Liver (tissue), 9 donors: Measurements from ENCODE around the gene FAM234B. TPM values are rescaled to one million over a fixed set of nuclear protein-coding genes. Genes with fewer than 3 reads are reported as not detected.

Experiments used
- DNase-seq: peaks from one replicate; pipeline ENCODE4 v3.0.0-alpha.2; 2017; ENCODE audit warnings: low spot score
- H3K27ac ChIP-seq, 2 donors: one replicate each; pipeline ENCODE4 v1.7.0; 2013; ENCODE audit warnings: inconsistent platforms in 2 of 2, low read length in 2 of 2, control low read depth in 1 of 2, low read depth in 1 of 2, mild to moderate bottlenecking in 1 of 2
- H3K27me3 ChIP-seq, 4 donors: one replicate each; pipeline versions ENCODE4 v1.6.1 to v1.7.0; 2013; ENCODE audit warnings: low read length in 3 of 4, inconsistent platforms in 1 of 4, mild to moderate bottlenecking in 1 of 4, moderate library complexity in 1 of 4; ENCODE audit not compliant: control insufficient read depth in 4 of 4, insufficient read depth in 4 of 4
- H3K36me3 ChIP-seq, 4 donors: one replicate each; pipeline versions ENCODE4 v1.6.1 to v1.7.0; 2013; ENCODE audit warnings: low read length in 3 of 4, mild to moderate bottlenecking in 3 of 4, low read depth in 1 of 4, moderate library complexity in 1 of 4; ENCODE audit not compliant: control insufficient read depth in 4 of 4, insufficient read depth in 3 of 4
- H3K4me1 ChIP-seq, 4 donors: one replicate each; pipeline versions ENCODE4 v1.6.1 to v1.7.0; 2013; ENCODE audit warnings: low read length in 3 of 4, mild to moderate bottlenecking in 3 of 4, moderate library complexity in 1 of 4; ENCODE audit not compliant: control insufficient read depth in 4 of 4, insufficient read depth in 4 of 4
- H3K4me3 ChIP-seq, 3 donors: one replicate each; pipeline versions ENCODE4 v1.6.1 to v1.7.0; 2013; ENCODE audit warnings: low read length in 3 of 3, control low read depth in 1 of 3, low read depth in 1 of 3, mild to moderate bottlenecking in 1 of 3
- H3K9ac ChIP-seq, 2 donors: one replicate each; pipeline ENCODE4 v1.7.0; 2013; ENCODE audit warnings: low read length in 2 of 2, mild to moderate bottlenecking in 2 of 2, moderate library complexity in 2 of 2, control low read depth in 1 of 2, low read depth in 1 of 2
- H3K9me3 ChIP-seq, 4 donors: one replicate each; pipeline versions ENCODE4 v1.6.1 to v1.7.0; 2013; ENCODE audit warnings: low read length in 3 of 4; ENCODE audit not compliant: control insufficient read depth in 4 of 4
- ATF3 ChIP-seq: IDR thresholded peaks from 2 replicates; pipeline ENCODE4 v1.6.1; 2016; ENCODE audit warnings: antibody characterized with exemption
- CTCF ChIP-seq: fragments of 150-350 bp; IDR thresholded peaks from 2 replicates; pipeline ENCODE4 v1.5.1; 2017; ENCODE audit warnings: improper control_type of control experiment, low read depth, low read length; ENCODE audit not compliant: missing input control
- EGR1 ChIP-seq, 2 donors: IDR thresholded peaks; 2 replicates each; pipeline ENCODE4 v1.6.1; 2016 to 2018; ENCODE audit warnings: antibody characterized with exemption in 2 of 2, low read depth in 2 of 2
- FOXA1 ChIP-seq: IDR thresholded peaks from 2 replicates; pipeline ENCODE4 v1.6.1; 2016; ENCODE audit warnings: antibody characterized with exemption
- FOXA2 ChIP-seq: IDR thresholded peaks from 2 replicates; pipeline ENCODE4 v1.6.1; 2016; ENCODE audit warnings: antibody characterized with exemption
- GABPA ChIP-seq, 2 donors: IDR thresholded peaks in 1 of 2; conservative IDR thresholded peaks in 1 of 2; 2 replicates each; pipeline ENCODE4 v1.6.1; 2016; ENCODE audit warnings: antibody characterized with exemption in 2 of 2, mild to moderate bottlenecking in 1 of 2, moderate library complexity in 1 of 2
- HNF4A ChIP-seq, 2 donors: conservative IDR thresholded peaks; 2 replicates each; pipeline ENCODE4 v1.6.1; 2016; ENCODE audit warnings: antibody characterized with exemption in 2 of 2, mild to moderate bottlenecking in 2 of 2
- HNF4G ChIP-seq: IDR thresholded peaks from 2 replicates; pipeline ENCODE4 v1.6.1; 2016; ENCODE audit warnings: antibody characterized with exemption
- JUND ChIP-seq, 2 donors: IDR thresholded peaks; 2 replicates each; pipeline ENCODE4 v1.6.1; 2016; ENCODE audit warnings: antibody characterized with exemption in 2 of 2
- MAX ChIP-seq: IDR thresholded peaks from 2 replicates; pipeline ENCODE4 v1.6.1; 2016; ENCODE audit warnings: antibody characterized with exemption
- NR2F2 ChIP-seq: IDR thresholded peaks from 2 replicates; pipeline ENCODE4 v1.6.1; 2016; ENCODE audit warnings: antibody characterized with exemption
- RAD21 ChIP-seq, 2 donors: IDR thresholded peaks; 2 replicates each; pipeline ENCODE4 v1.6.1; 2016; ENCODE audit warnings: antibody characterized with exemption in 2 of 2, mild to moderate bottlenecking in 2 of 2
- REST ChIP-seq: IDR thresholded peaks from 2 replicates; pipeline ENCODE4 v1.6.1; 2016; ENCODE audit warnings: antibody characterized with exemption, mild to moderate bottlenecking
- RXRA ChIP-seq, 2 donors: IDR thresholded peaks; 2 replicates each; pipeline ENCODE4 v1.6.1; 2017 to 2018; ENCODE audit warnings: antibody characterized with exemption in 2 of 2, mild to moderate bottlenecking in 1 of 2
- SP1 ChIP-seq: IDR thresholded peaks from 2 replicates; pipeline ENCODE4 v1.6.1; 2018; ENCODE audit warnings: antibody characterized with exemption, mild to moderate bottlenecking
- TAF1 ChIP-seq: conservative IDR thresholded peaks from 2 replicates; pipeline ENCODE4 v1.6.1; 2016; ENCODE audit warnings: antibody characterized with exemption, mild to moderate bottlenecking
- YY1 ChIP-seq: IDR thresholded peaks from 2 replicates; pipeline ENCODE4 v1.6.1; 2016; ENCODE audit warnings: antibody characterized with exemption, mild to moderate bottlenecking
- ZBTB33 ChIP-seq: IDR thresholded peaks from 2 replicates; pipeline ENCODE4 v1.6.1; 2016; ENCODE audit warnings: antibody characterized with exemption
- WGBS: extraction: QIAGEN DNeasy Blood & Tissue Kit; methylation state at CpG from one replicate; pipeline ENCODE4 v1.1.7; 2013; 5-methylcytosine and 5-hydroxymethylcytosine counted together
- polyA plus RNA-seq, 2 donors: library from polyadenylated mRNA; stranded (reverse) in 1 of 2; unstranded in 1 of 2; fragments of 200-250 nt in 1 of 2; fragments of >200 nt in 1 of 2; fragmentation: Nextera tagmentation in 1 of 2; extraction: Ambion mirVana in 1 of 2; gene quantifications; one replicate each; pipeline versions ENCODE4 v1.2.1 to v1.2.3, GENCODE V29; 2013 to 2015
- total RNA-seq, 2 donors: library from RNA; depleted of rRNA; stranded (reverse); fragments of >200 nt; gene quantifications; one replicate each; pipeline ENCODE4 v1.2.3, GENCODE V29; 2014
- donor health status: healthy.
- donor health status: healthy.
- donor health status: healthy.
- donor health status: healthy.
- donor health status: healthy.

The FAM234B gene
- total and polyA plus RNA-seq, 4 donors = 1.7 to 8.0 (median 3.2) TPM

GRCh38 chr12:13060581-13060980, 16.4 kb downstream of the FAM234B start:
- TF ChIP-seq HNF4A (conservative IDR thresholded peaks at IDR 0.05) (no peak), TAF1 (no peak), REST (no peak), ATF3 (no peak)
- Histone ChIP-seq H3K27me3 (no peaks in the 10 kb centered on the region), H3K36me3 (peaks cover 0 to 4% (median 1%) of the 10 kb centered on the region in 4 donors), H3K27ac (no peak overlapping the region), H3K4me3 (no peak overlapping the region), H3K9ac (no peak overlapping the region), H3K9me3 (no peaks in the 10 kb centered on the region), H3K4me1 (no peaks in the 10 kb centered on the region)
- no peak for DNase-seq
- WGBS = 84% methylated on average over 2 of the region's 2 CpGs

GRCh38 chr12:13061377-13061776, 17.2 kb downstream of the FAM234B start:
- Histone ChIP-seq H3K4me3 (no peak overlapping the region), H3K9ac (no peak overlapping the region), H3K9me3 (no peaks in the 10 kb centered on the region), H3K36me3 (peaks cover 0 to 4% (median 2%) of the 10 kb centered on the region in 4 donors), H3K27me3 (no peaks in the 10 kb centered on the region), H3K27ac (no peak overlapping the region), H3K4me1 (no peaks in the 10 kb centered on the region)
- TF ChIP-seq HNF4A (conservative IDR thresholded peaks at IDR 0.05) (no peak), JUND (IDR thresholded peaks at IDR 0.05) (no peak), RXRA (IDR thresholded peaks at IDR 0.05) (no peak), YY1 (no peak), NR2F2 (no peak), RAD21 (IDR thresholded peaks at IDR 0.05) (no peak), ZBTB33 (no peak), TAF1 (no peak), REST (no peak), FOXA2 (no peak), FOXA1 (no peak), MAX (no peak), GABPA (IDR thresholded peaks at IDR 0.05 in 1 of 2, conservative IDR thresholded peaks at IDR 0.05 in 1 of 2) (no peak), SP1 (no peak), HNF4G (no peak), ATF3 (no peak), EGR1 (IDR thresholded peaks at IDR 0.05; ENCODE audit: low read depth in 2 of 2) (no peak), CTCF (no peak)
- DNase-seq = peak; percentile 52
- 96% methylated on average over 5 of the region's 5 CpGs for WGBS
